GM03348 (cell line): Measurements from ENCODE around the gene SCYGR3.
"Not testable (repeated sequence)": the region's sequence is repeated elsewhere in the genome, so short reads cannot be mapped to it uniquely, and the experiment has no call there.

Experiments
- DNase-seq: peaks from one replicate; pipeline ENCODE4 v3.0.0; 2012; ENCODE audit warnings: low spot score

Gene SCYGR3

DNA sequence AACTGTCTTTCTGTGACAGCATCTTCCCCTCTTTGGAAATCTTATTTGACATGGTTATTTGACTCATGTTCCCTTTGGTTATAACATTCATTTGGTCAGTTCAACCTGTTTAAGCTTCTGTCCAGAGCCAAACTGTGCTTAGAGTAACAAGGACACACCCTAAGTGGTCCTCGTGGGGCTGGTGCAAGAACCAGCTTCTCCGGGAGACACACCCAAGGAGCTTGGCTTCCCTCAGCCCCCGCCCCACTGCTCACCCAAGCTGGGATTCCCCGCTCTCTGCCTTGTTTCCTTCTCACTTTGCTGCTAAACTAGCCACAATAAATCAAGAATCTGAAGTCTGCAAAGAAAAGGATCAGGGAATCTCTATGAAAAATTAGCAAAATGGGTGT, 1.4 kb downstream of the SCYGR3 start:
- DNase-seq, result no peak

GRCh38 chr2:227612546-227613271, 1.9 kb downstream of the SCYGR3 start:
- no peak for DNase-seq

- no peak for DNase-seq
Observed at GRCh38 chr2:227610123-227610522, 4.5 kb downstream of the SCYGR3 start.

DNA sequence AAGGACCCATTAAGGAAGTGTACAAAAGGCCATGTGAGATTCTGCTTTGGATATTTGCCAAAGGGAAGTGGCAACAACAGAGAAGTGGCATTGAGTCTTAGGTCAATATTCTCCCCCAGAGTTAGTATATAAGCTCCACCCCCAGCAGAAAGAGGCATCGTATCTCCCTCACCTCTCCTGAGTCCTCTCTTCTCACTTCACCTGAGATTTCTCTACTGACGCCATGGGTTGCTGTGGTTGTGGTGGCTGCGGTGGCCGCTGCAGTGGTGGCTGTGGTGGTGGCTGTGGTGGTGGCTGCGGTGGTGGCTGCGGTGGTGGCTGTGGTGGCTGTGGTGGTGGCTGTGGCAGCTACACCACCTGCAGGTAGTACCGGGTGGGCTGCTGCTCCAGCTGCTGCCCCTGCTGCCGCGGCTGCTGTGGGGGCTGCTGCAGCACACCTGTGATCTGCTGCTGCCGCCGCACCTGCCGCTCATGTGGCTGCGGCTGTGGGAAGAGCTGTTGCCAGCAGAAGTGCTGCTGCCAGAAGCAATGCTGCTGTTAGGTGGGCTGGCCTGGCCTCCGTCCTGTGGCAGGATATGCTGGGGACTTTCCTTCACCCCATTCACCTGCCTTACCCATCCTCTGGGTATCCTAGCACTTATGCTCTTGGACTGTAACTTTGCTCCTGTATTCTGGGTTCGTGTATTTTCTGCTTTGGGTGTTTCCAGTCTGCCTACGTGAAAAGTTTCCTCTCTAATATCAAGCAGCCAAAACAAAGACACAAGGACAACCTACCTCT, 5.9 kb downstream of the SCYGR3 start:
- DNase-seq, result no peak

DNA sequence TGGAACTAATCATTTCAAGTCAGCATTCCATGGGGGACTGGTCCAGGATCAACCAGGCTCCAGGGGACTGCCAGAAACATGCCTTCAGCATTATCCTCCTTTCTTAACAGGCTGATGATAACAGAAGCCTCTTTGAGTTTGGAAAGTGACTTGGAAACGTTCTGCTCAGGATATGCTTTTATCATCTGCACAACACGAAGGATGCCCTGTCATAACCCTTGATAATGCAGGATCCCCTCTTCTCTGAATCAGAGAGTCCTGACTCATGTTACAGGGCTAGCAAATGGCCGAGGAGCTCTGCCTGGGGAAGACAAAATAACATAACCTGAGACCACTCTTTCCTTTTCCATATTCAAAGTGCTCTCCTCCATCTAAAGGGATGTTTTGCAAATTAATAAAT, 6.7 kb downstream of the SCYGR3 start:
- DNase-seq, result no peak

DNA sequence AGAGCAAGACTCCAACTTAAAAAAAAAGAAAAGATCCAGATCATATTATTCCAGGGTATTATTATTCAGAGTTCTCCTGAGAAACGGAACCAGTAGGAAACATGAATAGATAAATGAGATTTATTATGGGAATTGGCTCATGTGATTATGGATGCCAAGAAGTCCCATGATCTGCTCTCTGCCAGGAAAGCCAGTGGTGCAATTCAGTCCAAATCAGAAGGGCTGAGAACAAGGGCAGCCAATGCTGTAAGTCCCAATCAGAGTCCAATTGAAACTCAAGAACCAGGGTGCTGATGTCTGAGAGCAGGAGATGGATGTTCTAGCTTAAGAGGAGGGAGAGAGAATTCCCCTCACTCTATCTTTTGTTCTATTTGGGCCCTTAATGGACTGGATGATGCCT, 8.2 kb downstream of the SCYGR3 start:
- no peak for DNase-seq

GRCh38 chr2:227602358-227602757, 12.3 kb downstream of the SCYGR3 start:
- DNase-seq, result no peak

DNA sequence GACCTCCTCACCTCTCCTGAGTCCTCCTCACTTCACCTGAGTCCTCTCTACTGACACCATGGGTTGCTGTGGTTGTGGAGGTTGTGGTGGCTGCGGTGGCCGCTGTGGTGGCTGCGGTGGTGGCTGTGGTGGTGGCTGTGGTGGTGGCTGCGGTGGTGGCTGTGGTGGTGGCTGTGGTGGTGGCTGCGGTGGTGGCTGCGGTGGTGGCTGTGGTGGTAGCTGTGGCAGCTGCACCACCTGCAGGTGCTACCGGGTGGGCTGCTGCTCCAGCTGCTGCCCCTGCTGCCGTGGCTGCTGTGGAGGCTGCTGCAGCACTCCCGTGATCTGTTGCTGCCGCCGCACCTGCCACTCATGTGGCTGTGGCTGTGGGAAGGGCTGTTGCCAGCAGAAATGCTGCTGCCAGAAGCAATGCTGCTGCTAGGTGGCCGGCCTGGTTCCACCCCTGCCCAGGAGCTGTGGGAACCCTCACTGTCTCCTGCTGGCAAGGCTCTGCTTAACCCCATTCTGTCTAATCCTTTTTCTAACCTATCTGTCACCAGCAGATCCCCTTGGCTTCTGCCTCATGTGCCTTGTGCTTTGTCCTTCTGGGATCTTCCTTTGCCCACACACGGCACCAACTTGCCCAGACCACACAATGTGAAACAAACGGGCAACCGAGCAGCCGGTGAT, 15.7 kb downstream of the SCYGR3 start, which contains the start of gene SCYGR2:
Gene SCYGR2, plus strand, starts transcription at position 59 of the 669 bp plus-strand sequence. Its CDS starts 0 bp downstream, at position 59.
- DNase-seq, result not testable (repeated sequence)

DNA sequence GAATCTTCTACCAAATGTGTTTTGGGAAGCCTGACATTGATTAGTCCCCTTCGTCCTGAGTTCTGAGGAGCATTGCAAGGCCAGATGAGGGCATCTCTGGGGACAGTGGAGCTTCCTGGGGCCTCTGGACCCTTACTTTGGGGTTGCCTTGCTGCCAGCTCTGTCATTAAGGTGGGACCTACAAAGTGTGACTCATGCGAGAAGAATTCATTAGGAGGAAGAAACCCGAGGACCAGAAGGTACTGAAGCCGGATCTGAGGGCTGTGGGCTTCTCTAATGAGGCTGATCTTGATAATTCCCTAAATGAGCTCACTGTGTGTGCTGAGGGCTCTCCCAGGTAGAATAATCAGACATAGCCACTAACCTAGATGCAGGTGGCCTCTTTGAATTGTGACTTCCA, 16.6 kb downstream of the SCYGR3 start:
- DNase-seq, result no peak

- DNase-seq, result no peak
Observed at GRCh38 chr2:227597036-227597435, 17.6 kb downstream of the SCYGR3 start.

GRCh38 chr2:227595797-227596196, 18.8 kb downstream of the SCYGR3 start:
- DNase-seq, result no peak

- no peak for DNase-seq
Observed at GRCh38 chr2:227592694-227593387, 21.8 kb downstream of the SCYGR3 start.

- no peak for DNase-seq
Observed at GRCh38 chr2:227582369-227582768, 32.3 kb downstream of the SCYGR3 start.

- DNase-seq, result no peak
Observed at GRCh38 chr2:227579791-227580190, 34.8 kb downstream of the SCYGR3 start.

DNA sequence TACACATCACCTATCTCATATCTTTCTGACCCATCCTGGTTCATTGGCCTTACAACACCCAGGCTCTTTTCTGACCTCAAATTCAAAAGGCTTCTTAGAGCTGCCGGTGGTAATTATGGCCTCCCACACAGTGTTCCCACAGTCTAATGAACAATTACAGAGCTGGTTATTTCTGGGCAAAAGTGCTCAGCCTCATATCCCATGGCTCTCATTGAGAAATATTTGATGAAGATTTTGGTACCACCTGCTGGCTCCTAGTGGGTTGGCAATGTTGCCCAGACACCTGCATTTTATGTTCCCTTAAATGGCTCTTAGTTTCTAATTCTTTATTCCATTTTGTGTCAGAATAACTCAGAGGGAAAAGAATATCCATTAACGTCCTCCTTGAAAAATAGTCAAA, 36.0 kb downstream of the SCYGR3 start:
- no peak for DNase-seq

DNA sequence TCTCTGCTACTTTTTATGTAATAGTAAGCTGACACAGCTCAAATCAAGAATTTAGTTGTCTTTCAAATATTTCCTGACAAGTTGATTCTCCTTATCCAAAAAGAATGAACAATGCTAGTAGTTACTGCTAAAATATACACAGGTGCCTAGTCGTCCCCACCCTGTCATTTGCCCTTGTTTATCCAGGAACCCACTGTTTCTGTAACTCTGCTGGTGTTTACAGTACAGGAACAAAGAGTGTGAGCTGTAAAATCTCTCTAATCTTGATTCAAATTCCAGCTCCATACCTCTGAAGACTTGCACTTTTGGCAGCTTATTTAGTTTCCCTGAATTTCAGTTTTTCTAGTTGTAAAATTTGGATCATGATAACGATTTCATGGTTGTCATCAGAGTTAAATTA, 37.1 kb downstream of the SCYGR3 start:
- DNase-seq, result no peak

DNA sequence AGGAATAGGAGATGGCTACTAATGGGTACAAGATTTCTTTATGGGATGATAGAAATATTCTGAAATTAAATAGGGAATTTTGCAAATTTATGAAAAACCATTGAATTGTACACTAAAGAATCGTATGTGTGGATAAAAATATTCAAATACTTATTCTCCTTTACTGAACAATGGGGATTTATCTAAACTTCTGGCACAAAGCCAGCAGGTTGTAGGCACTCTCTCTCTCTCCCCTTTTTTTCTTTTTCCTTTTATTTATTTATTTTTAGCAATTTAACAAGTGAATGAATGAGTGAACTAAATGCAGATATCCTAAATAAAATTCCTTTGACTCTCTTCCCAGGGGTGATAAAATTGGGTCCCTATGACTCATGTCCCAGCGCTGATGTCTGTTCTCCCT, 37.8 kb downstream of the SCYGR3 start:
- no peak for DNase-seq

DNA sequence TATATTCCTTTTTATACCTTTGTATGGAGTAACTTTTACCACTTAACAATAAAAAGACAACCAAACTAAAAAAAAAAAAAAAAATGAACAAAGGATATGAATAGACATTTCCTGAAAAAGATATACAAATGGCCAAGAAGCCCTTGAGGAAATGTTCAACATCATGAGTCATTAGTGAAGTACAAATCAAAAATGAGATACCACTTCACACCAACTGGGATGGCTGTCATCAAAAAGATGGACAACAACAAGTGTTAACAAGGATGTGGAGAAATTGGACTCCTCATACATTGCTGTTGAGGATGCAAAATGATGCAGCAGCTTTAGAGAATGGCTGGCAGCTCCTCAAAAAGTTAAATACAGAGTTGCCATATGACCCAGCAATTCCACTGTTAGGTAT, 38.5 kb downstream of the SCYGR3 start:
- DNase-seq, result no peak

DNA sequence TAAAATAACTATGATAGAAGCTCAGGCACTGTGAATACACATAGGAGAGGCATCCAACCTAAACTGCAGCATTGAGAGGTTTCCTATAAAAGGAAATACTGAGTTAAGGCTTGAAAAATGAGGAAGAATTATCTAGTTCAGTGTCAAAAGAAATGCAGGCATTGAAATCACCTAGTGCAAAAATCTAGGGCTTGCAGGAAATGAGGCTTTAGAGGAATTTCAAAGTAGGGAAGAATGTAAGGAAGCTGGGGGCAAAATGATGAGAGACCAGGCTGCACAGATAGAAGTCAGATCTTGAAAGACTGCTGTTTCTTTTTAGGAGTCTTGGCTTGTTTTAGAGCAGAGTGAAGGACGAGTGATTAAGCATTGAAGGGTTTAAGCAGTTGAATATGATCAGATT, 44.0 kb downstream of the SCYGR3 start:
- no peak for DNase-seq

DNA sequence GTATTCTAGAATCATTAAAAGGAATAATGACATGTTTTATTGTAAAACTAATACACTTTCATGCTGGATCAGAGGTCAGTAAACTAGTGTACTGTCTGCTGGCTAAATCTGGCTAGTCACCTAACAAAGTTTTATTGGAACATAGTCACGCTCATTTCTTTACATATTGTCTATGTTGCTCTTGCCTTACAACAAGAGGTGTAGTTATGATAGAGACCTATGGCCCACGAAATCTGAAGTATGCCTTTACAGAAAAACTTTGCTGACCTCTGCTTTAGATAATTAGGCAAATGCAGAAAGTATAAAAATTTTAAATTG, 45.8 kb downstream of the SCYGR3 start:
- no peak for DNase-seq

DNA sequence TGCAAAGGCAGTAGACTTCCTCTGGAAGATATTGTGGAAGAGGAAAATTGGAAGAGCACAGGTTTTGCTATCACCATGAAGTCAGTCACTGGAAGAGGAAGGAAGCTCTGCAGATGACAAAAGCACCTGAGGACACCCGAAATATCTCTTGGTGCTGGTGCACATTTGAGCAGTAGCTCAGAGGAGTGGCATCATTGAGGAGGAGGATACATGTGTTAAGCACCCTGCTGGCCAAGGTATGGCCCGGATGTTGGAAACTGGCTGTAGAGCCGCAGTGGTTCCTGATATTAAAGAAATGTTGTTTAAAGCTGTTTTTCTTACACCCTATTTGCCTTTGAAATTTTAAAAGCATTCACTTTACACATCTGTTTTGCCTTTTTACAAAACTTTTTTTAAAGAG, 48.6 kb downstream of the SCYGR3 start:
- no peak for DNase-seq

DNA sequence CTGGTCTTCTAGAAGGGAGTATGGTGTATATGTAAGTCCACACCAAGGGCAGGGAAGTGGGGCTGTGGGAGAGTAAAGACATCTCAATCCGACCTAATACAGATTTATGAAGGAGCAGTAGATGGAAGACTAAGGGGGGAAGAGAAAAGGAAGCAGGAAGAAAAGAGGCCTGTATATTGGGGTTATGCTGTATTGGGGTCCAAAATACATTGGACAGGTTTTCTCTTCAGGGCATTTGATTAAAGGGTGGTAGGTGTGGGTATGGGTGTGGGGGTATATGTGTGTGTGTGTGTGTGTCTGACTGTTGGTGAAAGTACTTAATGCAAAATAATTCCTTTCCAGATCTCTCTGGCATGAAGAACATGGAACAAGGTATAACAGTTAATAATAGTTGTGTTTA, 49.6 kb downstream of the SCYGR3 start:
- no peak for DNase-seq
